HEK293T (cell line): ENCODE results near the gene CA11.
"Not testable (repeated sequence)": the region's sequence is repeated elsewhere in the genome, so short reads cannot be mapped to it uniquely, and the experiment has no call there.

Source experiments
- CTCF ChIA-PET: fragments of 350-600 bp; formaldehyde crosslinking; extraction: SDS; loops from one replicate; lab custom pipeline; 2021; ENCODE audit warnings: antibody characterized with exemption, inconsistent platforms; lab: Yijun Ruan, JAX
- POLR2A ChIA-PET: fragments of 350-600 bp; formaldehyde crosslinking; extraction: SDS; loops from one replicate; lab custom pipeline; 2020; ENCODE audit warnings: antibody characterized with exemption, inconsistent platforms; lab: Yijun Ruan, JAX
- DNase-seq: peaks from one replicate; pipeline ENCODE4 v3.0.0; 2012; ENCODE audit warnings: mixed read lengths; ENCODE audit errors: extremely low spot score
- ARNT ChIP-seq: fragments of 450-650 bp; IDR thresholded peaks from 2 replicates; pipeline ENCODE4 v1.6.1; 2017; ENCODE audit warnings: mild to moderate bottlenecking
- BHLHE40 ChIP-seq: fragments of 450-650 bp; IDR thresholded peaks from 2 replicates; pipeline ENCODE4 v1.6.1; 2016; ENCODE audit warnings: mild to moderate bottlenecking, moderate library complexity, borderline replicate concordance
- CTBP1 ChIP-seq: fragments of 450-650 bp; IDR thresholded peaks from 2 replicates; pipeline ENCODE4 v1.6.1; 2016; ENCODE audit warnings: borderline replicate concordance
- ELF4 ChIP-seq: fragments of 450-650 bp; IDR thresholded peaks from 2 replicates; pipeline ENCODE4 v1.6.1; 2017; ENCODE audit warnings: antibody characterized with exemption
- FOXA1 ChIP-seq: fragments of 450-650 bp; IDR thresholded peaks from 2 replicates; pipeline ENCODE4 v1.6.1; 2016; ENCODE audit warnings: mild to moderate bottlenecking
- FOXK2 ChIP-seq: fragments of 450-650 bp; IDR thresholded peaks from 2 replicates; pipeline ENCODE4 v1.6.1; 2016; ENCODE audit warnings: mild to moderate bottlenecking
- FOXM1 ChIP-seq: fragments of 450-650 bp; IDR thresholded peaks from 2 replicates; pipeline ENCODE4 v1.6.1; 2017; ENCODE audit warnings: mild to moderate bottlenecking, borderline replicate concordance
- HDGF ChIP-seq: fragments of 450-650 bp; IDR thresholded peaks from 2 replicates; pipeline ENCODE4 v1.6.1; 2017; ENCODE audit warnings: antibody characterized with exemption, borderline replicate concordance
- L3MBTL2 ChIP-seq: fragments of 450-650 bp; conservative IDR thresholded peaks from 2 replicates; pipeline ENCODE4 v1.6.1; 2016; ENCODE audit warnings: mild to moderate bottlenecking
- LEF1 ChIP-seq: fragments of 450-650 bp; IDR thresholded peaks from 2 replicates; pipeline ENCODE4 v1.6.1; 2017; ENCODE audit warnings: mild to moderate bottlenecking, borderline replicate concordance
- NFRKB ChIP-seq: fragments of 450-650 bp; IDR thresholded peaks from 2 replicates; pipeline ENCODE4 v1.6.1; 2016; ENCODE audit warnings: mild to moderate bottlenecking, moderate library complexity
- PKNOX1 ChIP-seq: fragments of 450-650 bp; IDR thresholded peaks from 2 replicates; pipeline ENCODE4 v1.6.1; 2016
- SP1 ChIP-seq: fragments of 450-650 bp; IDR thresholded peaks from 2 replicates; pipeline ENCODE4 v1.6.1; 2017
- SUZ12 ChIP-seq: fragments of 450-650 bp; IDR thresholded peaks from 2 replicates; pipeline ENCODE4 v1.6.1; 2016; ENCODE audit warnings: mild to moderate bottlenecking
- TARDBP ChIP-seq: fragments of 450-650 bp; IDR thresholded peaks from 2 replicates; pipeline ENCODE4 v1.6.1; 2016
- ZNF384 ChIP-seq: fragments of 450-650 bp; IDR thresholded peaks from 2 replicates; pipeline ENCODE4 v1.6.1; 2016

Gene CA11

GRCh38 chr19:48634036-48634342, 12.0 kb downstream of the CA11 start:
- POLR2A ChIA-PET, result interaction anchor here (0.5 to 6.7 kb wide), 5 partner anchors 11 to 87 kb away, joined by 3 to 88 read pairs (median 9); partner anchors contain the start of genes CA11, RPL18 and SPHK2
- DNase-seq, result no peak
- TF ChIP-seq FOXA1 (no peak), HDGF (no peak), FOXM1 (no peak), TARDBP (no peak), CTBP1 (no peak), NFRKB (no peak), PKNOX1 (no peak), ZNF384 (no peak), FOXK2 (no peak), LEF1 (no peak), BHLHE40 (no peak), ELF4 (no peak)
- CTCF ChIA-PET, result interaction anchor here (0.7 to 1.8 kb wide), 2 partner anchors 41 to 45 kb away, joined by 4 read pairs; no protein-coding TSS in a partner anchor

GRCh38 chr19:48633148-48634035, 12.6 kb downstream of the CA11 start:
- DNase-seq, result no peak
- ChIA-PET POLR2A (interaction anchor here (0.5 to 6.7 kb wide), 7 partner anchors 10 to 92 kb away, joined by 3 to 88 read pairs (median 4); partner anchors contain the start of genes CA11, RPL18 and SPHK2), CTCF (interaction anchor here (0.7 to 1.8 kb wide), 2 partner anchors 41 to 45 kb away, joined by 4 read pairs; no protein-coding TSS in a partner anchor)
- TF ChIP-seq PKNOX1 (no peak), BHLHE40 (no peak), FOXA1 (no peak), CTBP1 (no peak), ARNT (no peak), HDGF (no peak; the same call in 1 of the 2 replicates), SP1 (no peak), SUZ12 (no peak), FOXK2 (no peak), L3MBTL2 (no peak), LEF1 (no peak), FOXM1 (no peak), ELF4 (no peak), NFRKB (no peak), ZNF384 (no peak), TARDBP (no peak)

- POLR2A ChIA-PET, result interaction anchor here (0.6 to 6.7 kb wide), 4 partner anchors 9 to 92 kb away, joined by 3 to 88 read pairs (median 12); partner anchors contain the start of genes RPL18 and SPHK2
- CTCF ChIA-PET, result no interaction called here
These were observed 13.3 kb downstream of the CA11 start for GRCh38 chr19:48632692-48633147.

GRCh38 chr19:48632286-48632685, 13.7 kb downstream of the CA11 start:
- CTCF ChIA-PET, result not testable (repeated sequence)
- POLR2A ChIA-PET, result interaction anchor here (1.5 to 6.7 kb wide), 3 partner anchors 9 to 14 kb away, joined by 4 to 88 read pairs (median 21); partner anchors contain the start of genes RPL18 and SPHK2

More at GRCh38 chr19:48632692-48633147, 13.3 kb downstream of the CA11 start:
- no peak for TF ChIP-seq FOXK2
- no peak for TF ChIP-seq PKNOX1
- TF ChIP-seq L3MBTL2, result no peak
- TF ChIP-seq BHLHE40, result no peak
- no peak for TF ChIP-seq FOXM1
- TF ChIP-seq NFRKB, result no peak
- no peak for TF ChIP-seq HDGF
- no peak for TF ChIP-seq SUZ12
- TF ChIP-seq ZNF384, result no peak
- TF ChIP-seq ARNT, result no peak
- no peak for TF ChIP-seq SP1
- no peak for TF ChIP-seq ELF4
- DNase-seq, result no peak

GRCh38 chr19:48631225-48631624, 14.8 kb downstream of the CA11 start:
- POLR2A ChIA-PET, result interaction anchor here (6.7 kb wide), 1 partner anchor 13 kb away, joined by 88 read pairs; the partner anchor contains the start of genes RPL18 and SPHK2
- CTCF ChIA-PET, result no interaction called here
- no peak for TF ChIP-seq FOXA1
- TF ChIP-seq BHLHE40, result no peak
- TF ChIP-seq NFRKB, result no peak
- TF ChIP-seq ZNF384, result no peak
- no peak for TF ChIP-seq CTBP1
- TF ChIP-seq L3MBTL2, result no peak
- TF ChIP-seq PKNOX1, result no peak
- no peak for TF ChIP-seq ELF4
- TF ChIP-seq TARDBP, result no peak
- TF ChIP-seq HDGF, result no peak
- no peak for TF ChIP-seq FOXM1
- TF ChIP-seq SUZ12, result no peak
- TF ChIP-seq ARNT, result no peak
- TF ChIP-seq SP1, result no peak
- TF ChIP-seq FOXK2, result no peak
- no peak for TF ChIP-seq LEF1
- no peak for DNase-seq

More at GRCh38 chr19:48632286-48632685, 13.7 kb downstream of the CA11 start:
- not testable (repeated sequence) for DNase-seq
